Activated CD8-positive, alpha-beta T cell treated with anti-CD3 and anti-CD28 coated beads for 36 hours (primary cell): ENCODE measurements around the gene TSPO. TPM values are rescaled to one million over a fixed set of nuclear protein-coding genes. Genes with fewer than 3 reads are reported as not detected.

Experiments
- ATAC-seq: fragments of 200-7000 bp; cut with Tn5 transposase; one replicate; pipeline ENCODE4 v1.10.0; 2021; ENCODE audit warnings: mild to moderate bottlenecking, moderate library complexity
- CTCF ChIA-PET: fragments of 350-600 bp; sonication (Branson Sonifier 250); formaldehyde crosslinking; loops from one replicate; lab custom pipeline; 2021; ENCODE audit warnings: antibody characterized with exemption; lab: Charles Lee
- POLR2A ChIA-PET: fragments of 350-600 bp; sonication (Branson Sonifier 250); formaldehyde crosslinking; loops from one replicate; lab custom pipeline; 2021; ENCODE audit warnings: antibody characterized with exemption; lab: Charles Lee
- DNase-seq: peaks from one replicate; pipeline ENCODE4 v3.0.0-alpha.2; 2020
- H3K27ac Mint-ChIP-seq: one replicate; pipeline ENCODE4 v1.8.0; 2021; ENCODE audit warnings: mild to moderate bottlenecking, mixed read lengths
- H3K27me3 Mint-ChIP-seq: one replicate; pipeline ENCODE4 v1.8.0; 2021; ENCODE audit warnings: mixed read lengths
- H3K36me3 Mint-ChIP-seq: one replicate; pipeline ENCODE4 v1.8.0; 2021; ENCODE audit warnings: low read depth, mixed read lengths
- H3K4me1 Mint-ChIP-seq: one replicate; pipeline ENCODE4 v1.8.0; 2021; ENCODE audit warnings: low read depth, mixed read lengths
- H3K4me3 Mint-ChIP-seq: one replicate; pipeline ENCODE4 v1.8.0; 2021; ENCODE audit warnings: mild to moderate bottlenecking, moderate library complexity, mixed read lengths
- H3K9me3 Mint-ChIP-seq: one replicate; pipeline ENCODE4 v1.8.0; 2021; ENCODE audit warnings: mixed read lengths
- CTCF ChIP-seq: fragments of 200-600 bp; IDR thresholded peaks from one replicate; pipeline ENCODE4 v1.8.0; 2022; ENCODE audit warnings: antibody characterized with exemption, mild to moderate bottlenecking
- intact Hi-C: fragments of 100-400 bp; cut with micrococcal nuclease; formaldehyde crosslinking; loops from one replicate; pipeline ENCODE4 v1.10.0; 2022
- total RNA-seq, 2 experiments: library from RNA; stranded (reverse); gene quantifications; one replicate each; pipeline ENCODE4 v1.2.3, GENCODE V29; 2021

Gene TSPO
- total RNA-seq, 2 experiments from 2014 or later: 94.8 to 103 TPM

GRCh38 chr22:43182726-43183125, 31.4 kb downstream of the TSPO start:
- Mint-ChIP-seq H3K27me3 (no peaks in the 10 kb centered on the region), H3K27ac (no peak overlapping the region), H3K9me3 (no peaks in the 10 kb centered on the region), H3K36me3 (peaks cover 48% of the 10 kb centered on the region), H3K4me3 (no peak overlapping the region), H3K4me1 (peaks cover 15% of the 10 kb centered on the region)
- ChIA-PET CTCF (no interaction called here), POLR2A (interaction anchor here (2.5 kb wide), 1 partner anchor 13 kb away, joined by 9 read pairs; no protein-coding TSS in a partner anchor)
- DNase-seq (no peak), ATAC-seq (no peak)
- no peak for TF ChIP-seq CTCF
- intact Hi-C loops: no loop called here

GRCh38 chr22:43183496-43184277, 32.3 kb downstream of the TSPO start:
- ATAC-seq: no peak
- peak overlapping the region; percentile 35 for H3K4me3 Mint-ChIP-seq

GRCh38 chr22:43185860-43186261, 34.5 kb downstream of the TSPO start:
- peak overlapping the region; percentile 49 for H3K27ac Mint-ChIP-seq
- DNase-seq (no peak), ATAC-seq (no peak)
- no peaks in the 10 kb centered on the region for H3K9me3 Mint-ChIP-seq
- peak overlapping the region; percentile 80 for H3K4me3 Mint-ChIP-seq
- peaks cover 17% of the 10 kb centered on the region for H3K4me1 Mint-ChIP-seq
- peaks cover 20% of the 10 kb centered on the region for H3K36me3 Mint-ChIP-seq
- no peak for TF ChIP-seq CTCF
- ChIA-PET POLR2A (interaction anchor here (0.7 to 1.6 kb wide), 5 partner anchors 35 to 1512 kb away, joined by 3 to 5 read pairs (median 3); partner anchors contain the start of gene MCAT), CTCF (no interaction called here)
- no peaks in the 10 kb centered on the region for H3K27me3 Mint-ChIP-seq
- intact Hi-C loops: no loop called here

More at GRCh38 chr22:43183496-43184277, 32.3 kb downstream of the TSPO start:
- ChIA-PET CTCF (no interaction called here), POLR2A (no interaction called here)
- Mint-ChIP-seq H3K27me3 (no peaks in the 10 kb centered on the region), H3K36me3 (peaks cover 39% of the 10 kb centered on the region), H3K27ac (no peak overlapping the region), H3K9me3 (no peaks in the 10 kb centered on the region), H3K4me1 (peaks cover 17% of the 10 kb centered on the region)
- no peak for DNase-seq
- TF ChIP-seq CTCF: no peak
- intact Hi-C loops: no loop called here

- Mint-ChIP-seq H3K27me3 (no peaks in the 10 kb centered on the region), H3K4me3 (peak within 1 kb of the TSS; percentile 87), H3K9me3 (peaks cover 5% of the 10 kb centered on the region)
Measured at GRCh38 chr22:43186272-43187170, 35.2 kb downstream of the TSPO start, which contains the start of gene TTLL12. Gene TTLL12 (minus strand): TSS chr22:43187134. CDS start chr22:43187069, 65 bp downstream.

More at GRCh38 chr22:43186272-43187170, 35.2 kb downstream of the TSPO start, which contains the start of gene TTLL12:
- peak; percentile 49 for DNase-seq
- CTCF ChIA-PET: interaction anchor here (1.2 to 1.6 kb wide), 5 partner anchors 42 to 199 kb away, joined by 3 to 8 read pairs (median 4); no protein-coding TSS in a partner anchor
- Mint-ChIP-seq H3K36me3 (peaks cover 17% of the 10 kb centered on the region), H3K4me1 (peaks cover 17% of the 10 kb centered on the region), H3K27ac (peak within 1 kb of the TSS; percentile 94)
- POLR2A ChIA-PET: interaction anchor here (0.7 to 1.6 kb wide), 5 partner anchors 36 to 537 kb away, joined by 3 to 5 read pairs (median 3); partner anchors contain the start of genes CYB5R3 and MCAT
- peak; percentile 35 for ATAC-seq
- intact Hi-C loops: no loop called here
- no peak for TF ChIP-seq CTCF
